ENCODE results near the gene NPAS1. TPM values are rescaled to one million over a fixed set of nuclear protein-coding genes. Genes with fewer than 3 reads are reported as not detected.

Gene NPAS1
- total RNA-seq, 1 experiment from 2014 or later: 4.6 TPM

DNA sequence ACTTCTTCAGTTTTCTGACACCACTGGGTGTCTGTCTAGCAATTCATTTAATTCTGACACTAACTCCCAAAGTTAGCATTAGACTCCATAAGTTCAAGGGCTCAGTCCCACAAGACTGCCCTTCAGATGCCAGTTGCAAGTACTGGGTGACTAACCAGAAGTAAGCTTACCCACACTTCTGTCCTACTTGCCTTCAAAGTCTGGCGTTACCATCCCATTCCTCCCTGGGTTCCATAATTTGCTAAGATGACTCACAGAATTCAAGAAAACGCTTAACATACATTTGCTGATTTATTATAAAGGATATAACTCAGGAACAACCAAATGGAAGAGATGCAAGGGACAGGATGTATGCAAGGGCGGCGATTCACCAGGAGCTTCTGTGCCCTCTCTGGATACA, 45.5 kb upstream of the NPAS1 start:
- TF ChIP-seq POLR2A (IDR thresholded peaks at IDR 0.05; ENCODE audit: borderline replicate concordance, extremely low read depth, insufficient read depth, insufficient read length): no peak
- no peak overlapping the region for H3K27ac ChIP-seq (ENCODE audit: low read depth, low read length)
- ChIA-PET POLR2A (no interaction called here), RAD21 (ENCODE audit: low non-redundant PET in 1 of 2, low total read pairs in 2 of 2, uncharacterized antibody in 2 of 2, unreplicated experiment in 2 of 2) (no interaction called here), CTCF (no interaction called here)
- no peak overlapping the region for H3K9ac ChIP-seq (ENCODE audit: low read length)
- H3K4me1 ChIP-seq (ENCODE audit: control insufficient read depth in 1 of 2, insufficient read depth in 2 of 2, low read length in 2 of 2): peaks cover 27 to 68% of the 10 kb centered on the region in 2 experiments
- no peak for DNase-seq (ENCODE audit: low read depth, low spot score)
- H3K9me2 ChIP-seq (ENCODE audit: insufficient read depth): no peaks in the 10 kb centered on the region
- H3K36me3 ChIP-seq (ENCODE audit: control insufficient read depth in 1 of 2, insufficient read depth in 2 of 2, low read length in 2 of 2): no peaks in the 10 kb centered on the region
- no peak overlapping the region for H3K4me2 ChIP-seq (ENCODE audit: low read length)
- H3K9me3 ChIP-seq (ENCODE audit: control insufficient read depth in 1 of 2, insufficient read depth in 1 of 2, low read depth in 1 of 2, low read length in 2 of 2): no peaks in the 10 kb centered on the region
- ATAC-seq: no peak
- intact Hi-C loops (cut with micrococcal nuclease): no loop called here
- no peaks in the 10 kb centered on the region for H4K20me1 ChIP-seq (ENCODE audit: insufficient read depth)
- no peaks in the 10 kb centered on the region for H3K27me3 ChIP-seq (ENCODE audit: insufficient read depth, low read length)
- BruUV-seq (replicated peaks): no TSS peak
- H3K79me2 ChIP-seq (ENCODE audit: insufficient read depth, low read length): peaks cover 23% of the 10 kb centered on the region; the same call in 1 of the 2 replicates
- H3K4me3 ChIP-seq (replicated peaks in 1 of 2; ENCODE audit: low read depth in 1 of 2, low read length in 2 of 2): no peak overlapping the region
- H2AFZ ChIP-seq (ENCODE audit: low read depth, low read length, poor library complexity, severe bottlenecking): no peak overlapping the region

GRCh38 chr19:46975011-46975924, 44.4 kb upstream of the NPAS1 start:
- H3K9ac ChIP-seq (ENCODE audit: low read length): peak overlapping the region; percentile 18
- peak overlapping the region; percentile 41 for H3K4me2 ChIP-seq (ENCODE audit: low read length)
- CTCF ChIA-PET: interaction anchor here (1.8 kb wide), 1 partner anchor 38 kb away, joined by 4 read pairs; no protein-coding TSS in a partner anchor
- TF ChIP-seq REST (IDR thresholded peaks at IDR 0.05; ENCODE audit: low read depth) (no peak), CTCF (IDR thresholded peaks at IDR 0.05 in 2 of 3, conservative IDR thresholded peaks at IDR 0.05 in 1 of 3; ENCODE audit: borderline replicate concordance in 1 of 3, insufficient read depth in 1 of 3, low read depth in 2 of 3, low read length in 2 of 3) (no peak), JUND (IDR thresholded peaks at IDR 0.05) (no peak), ELF1 (IDR thresholded peaks at IDR 0.05; ENCODE audit: borderline replicate concordance, low read depth) (no peak), RAD21 (IDR thresholded peaks at IDR 0.05; ENCODE audit: low read depth) (no peak), SRF (IDR thresholded peaks at IDR 0.05; ENCODE audit: low read depth) (no peak), CEBPB (IDR thresholded peaks at IDR 0.05; ENCODE audit: low read depth) (no peak), ZNF274 (IDR thresholded peaks at IDR 0.05; ENCODE audit: low read depth, low read length) (no peak), ZBTB33 (IDR thresholded peaks at IDR 0.05; ENCODE audit: extremely low read depth, insufficient replicate concordance, low read length) (no peak), EZH2phosphoT487 (IDR thresholded peaks at IDR 0.05; ENCODE audit: borderline replicate concordance) (no peak)

More at GRCh38 chr19:46975011-46975924, 44.4 kb upstream of the NPAS1 start:
- Histone ChIP-seq H3K27me3 (ENCODE audit: insufficient read depth, low read length) (no peaks in the 10 kb centered on the region), H3K79me2 (ENCODE audit: insufficient read depth, low read length) (peaks cover 16% of the 10 kb centered on the region; the same call in 1 of the 2 replicates), H3K4me1 (ENCODE audit: control insufficient read depth in 1 of 2, insufficient read depth in 2 of 2, low read length in 2 of 2) (peaks cover 24 to 57% of the 10 kb centered on the region in 2 experiments), H4K20me1 (ENCODE audit: insufficient read depth) (no peaks in the 10 kb centered on the region), H3K9me2 (ENCODE audit: insufficient read depth) (no peaks in the 10 kb centered on the region), H3K4me3 (replicated peaks in 1 of 2; ENCODE audit: low read depth in 1 of 2, low read length in 2 of 2) (no peak overlapping the region), H3K36me3 (ENCODE audit: control insufficient read depth in 1 of 2, insufficient read depth in 2 of 2, low read length in 2 of 2) (no peaks in the 10 kb centered on the region), H2AFZ (ENCODE audit: low read depth, low read length, poor library complexity, severe bottlenecking) (no peak overlapping the region), H3K9me3 (ENCODE audit: control insufficient read depth in 1 of 2, insufficient read depth in 1 of 2, low read depth in 1 of 2, low read length in 2 of 2) (no peaks in the 10 kb centered on the region), H3K27ac (ENCODE audit: low read depth, low read length) (peak overlapping the region; percentile 45; the same call in 1 of the 2 replicates)
- POLR2A ChIA-PET: no interaction called here
- no TSS peak for BruUV-seq (replicated peaks)
- DNase-seq (ENCODE audit: low read depth, low spot score): no peak
- RAD21 ChIA-PET (ENCODE audit: low non-redundant PET in 1 of 2, low total read pairs in 2 of 2, uncharacterized antibody in 2 of 2, unreplicated experiment in 2 of 2): no interaction called here
- intact Hi-C loops (cut with micrococcal nuclease): no loop called here
- no peak for ATAC-seq
